DND-41 (cell line): ENCODE results near the gene SLC12A5.

Experiments used
- ATAC-seq: fragments of 200-7000 bp; cut with Tn5 transposase; 3 replicates; pipeline ENCODE4 v1.9.1; 2021; ENCODE audit warnings: low read depth; ENCODE audit not compliant: insufficient read depth
- DNase-seq: peaks from one replicate; pipeline ENCODE4 v3.0.0-alpha.2; 2020
- H2AFZ ChIP-seq: 2 replicates; pipeline ENCODE4 v1.6.0; 2012; ENCODE audit warnings: low read depth, low read length
- H3K27ac ChIP-seq: 2 replicates; pipeline ENCODE4 v1.5.1; 2012; ENCODE audit warnings: low read length, inconsistent platforms
- H3K27me3 ChIP-seq: fragments of 200-600 bp; sonication (generic); 2 replicates; pipeline ENCODE4 v1.6.0; 2012; ENCODE audit warnings: low read length, mild to moderate bottlenecking, inconsistent platforms; ENCODE audit not compliant: insufficient read depth, poor library complexity
- H3K36me3 ChIP-seq: 2 replicates; pipeline ENCODE4 v1.5.1; 2012; ENCODE audit warnings: low read length, inconsistent platforms; ENCODE audit not compliant: insufficient read depth
- H3K4me1 ChIP-seq: 2 replicates; pipeline ENCODE4 v1.5.1; 2012; ENCODE audit warnings: mild to moderate bottlenecking, low read length; ENCODE audit not compliant: insufficient read depth
- H3K4me2 ChIP-seq: 2 replicates; pipeline ENCODE4 v1.6.0; 2012; ENCODE audit warnings: mild to moderate bottlenecking, moderate library complexity, low read length, inconsistent platforms; ENCODE audit not compliant: insufficient read depth
- H3K4me3 ChIP-seq, 2 experiments: fragments of 200-600 bp in 1 of 2; shearing (Covaris generic) in 1 of 2; 2 replicates each; pipeline ENCODE4 v1.5.1; 2012 to 2016; ENCODE audit warnings: inconsistent platforms in 2 of 2, low read length in 2 of 2, mild to moderate bottlenecking in 2 of 2, low read depth in 1 of 2, moderate library complexity in 1 of 2
- H3K79me2 ChIP-seq: 2 replicates; pipeline ENCODE4 v1.6.0; 2012; ENCODE audit warnings: low read length, inconsistent platforms; ENCODE audit not compliant: insufficient read depth
- H3K9ac ChIP-seq: 2 replicates; pipeline ENCODE4 v1.6.0; 2012; ENCODE audit warnings: low read depth, mild to moderate bottlenecking, inconsistent platforms, low read length, moderate library complexity
- H3K9me3 ChIP-seq: 2 replicates; pipeline ENCODE4 v1.5.1; 2012; ENCODE audit warnings: low read length, moderate library complexity, mild to moderate bottlenecking, inconsistent platforms; ENCODE audit not compliant: insufficient read depth, severe bottlenecking
- H4K20me1 ChIP-seq: 2 replicates; pipeline ENCODE4 v1.6.0; 2012; ENCODE audit warnings: low read length; ENCODE audit not compliant: insufficient read depth
- EZH2 ChIP-seq: IDR thresholded peaks from 3 replicates; pipeline ENCODE4 v1.6.1; 2012; ENCODE audit warnings: borderline replicate concordance, low read depth, mild to moderate bottlenecking, moderate library complexity, low read length, inconsistent platforms; ENCODE audit not compliant: severe bottlenecking
- TF ChIP-seq, protein P1 (sequence below): IDR thresholded peaks from 2 replicates; pipeline ENCODE4 v1.5.1; 2012; ENCODE audit warnings: borderline replicate concordance, low read length, moderate library complexity, mild to moderate bottlenecking; ENCODE audit not compliant: poor library complexity, severe bottlenecking; ENCODE audit errors: extremely low read depth

SLC12A5 gene

DNA sequence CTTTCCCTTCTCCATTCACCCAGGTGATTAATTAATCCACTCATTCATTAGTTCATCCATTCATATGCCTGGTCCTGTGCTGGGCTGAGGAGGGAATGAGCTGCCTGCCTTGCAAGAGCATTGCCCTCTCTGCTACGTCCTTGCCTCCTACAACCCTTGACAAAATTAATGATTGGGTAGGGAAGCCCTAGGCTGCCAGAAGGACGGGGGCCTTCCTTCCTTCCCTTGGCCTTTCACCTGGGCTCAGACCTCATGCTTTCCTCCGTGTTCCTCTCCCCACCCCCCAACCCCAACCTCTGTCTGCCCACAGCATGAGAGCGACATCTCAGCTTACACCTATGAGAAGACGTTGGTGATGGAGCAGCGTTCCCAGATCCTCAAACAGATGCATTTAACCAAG lies 25.6 kb downstream of the SLC12A5 start:
- no peak overlapping the region for H3K4me2 ChIP-seq
- no peak overlapping the region for H3K27ac ChIP-seq
- TF ChIP-seq, protein P1, sequence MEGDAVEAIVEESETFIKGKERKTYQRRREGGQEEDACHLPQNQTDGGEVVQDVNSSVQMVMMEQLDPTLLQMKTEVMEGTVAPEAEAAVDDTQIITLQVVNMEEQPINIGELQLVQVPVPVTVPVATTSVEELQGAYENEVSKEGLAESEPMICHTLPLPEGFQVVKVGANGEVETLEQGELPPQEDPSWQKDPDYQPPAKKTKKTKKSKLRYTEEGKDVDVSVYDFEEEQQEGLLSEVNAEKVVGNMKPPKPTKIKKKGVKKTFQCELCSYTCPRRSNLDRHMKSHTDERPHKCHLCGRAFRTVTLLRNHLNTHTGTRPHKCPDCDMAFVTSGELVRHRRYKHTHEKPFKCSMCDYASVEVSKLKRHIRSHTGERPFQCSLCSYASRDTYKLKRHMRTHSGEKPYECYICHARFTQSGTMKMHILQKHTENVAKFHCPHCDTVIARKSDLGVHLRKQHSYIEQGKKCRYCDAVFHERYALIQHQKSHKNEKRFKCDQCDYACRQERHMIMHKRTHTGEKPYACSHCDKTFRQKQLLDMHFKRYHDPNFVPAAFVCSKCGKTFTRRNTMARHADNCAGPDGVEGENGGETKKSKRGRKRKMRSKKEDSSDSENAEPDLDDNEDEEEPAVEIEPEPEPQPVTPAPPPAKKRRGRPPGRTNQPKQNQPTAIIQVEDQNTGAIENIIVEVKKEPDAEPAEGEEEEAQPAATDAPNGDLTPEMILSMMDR, result no peak
- no peak for TF ChIP-seq EZH2
- DNase-seq (no peak), ATAC-seq (no peak)
- no peaks in the 10 kb centered on the region for H3K4me1 ChIP-seq
- H3K36me3 ChIP-seq, result peaks cover 6% of the 10 kb centered on the region; the same call in 1 of the 2 replicates
- no peak overlapping the region for H2AFZ ChIP-seq
- H3K79me2 ChIP-seq, result no peaks in the 10 kb centered on the region
- no peak overlapping the region for H3K9ac ChIP-seq
- peaks cover 59% of the 10 kb centered on the region for H4K20me1 ChIP-seq
- H3K9me3 ChIP-seq, result no peaks in the 10 kb centered on the region
- H3K27me3 ChIP-seq, result no peaks in the 10 kb centered on the region
- H3K4me3 ChIP-seq, result no peak overlapping the region

- Histone ChIP-seq H3K9ac (no peak overlapping the region), H3K27me3 (no peaks in the 10 kb centered on the region), H4K20me1 (peaks cover 64% of the 10 kb centered on the region), H3K9me3 (no peaks in the 10 kb centered on the region), H3K4me1 (peaks cover 1% of the 10 kb centered on the region; the same call in 1 of the 2 replicates), H3K27ac (no peak overlapping the region), H3K36me3 (peaks cover 13% of the 10 kb centered on the region), H2AFZ (no peak overlapping the region), H3K4me2 (no peak overlapping the region), H3K79me2 (no peaks in the 10 kb centered on the region), H3K4me3 (no peak overlapping the region)
- ATAC-seq (no peak), DNase-seq (no peak)
- TF ChIP-seq, protein P1, result no peak
Observed at GRCh38 chr20:46055269-46055668, 26.3 kb downstream of the SLC12A5 start.

GRCh38 chr20:46056027-46056833 lies 27.2 kb downstream of the SLC12A5 start:
- DNase-seq (no peak), ATAC-seq (no peak)
- no peaks in the 10 kb centered on the region for H3K27me3 ChIP-seq
- H3K4me1 ChIP-seq, result peaks cover 11% of the 10 kb centered on the region
- no peak overlapping the region for H3K4me3 ChIP-seq
- H3K9me3 ChIP-seq, result no peaks in the 10 kb centered on the region
- H3K27ac ChIP-seq, result no peak overlapping the region
- TF ChIP-seq, protein P1, result no peak
- no peak for TF ChIP-seq EZH2
- H2AFZ ChIP-seq, result no peak overlapping the region
- H3K36me3 ChIP-seq, result peaks cover 23% of the 10 kb centered on the region
- H4K20me1 ChIP-seq, result peaks cover 68% of the 10 kb centered on the region
- no peaks in the 10 kb centered on the region for H3K79me2 ChIP-seq
- no peak overlapping the region for H3K4me2 ChIP-seq
- H3K9ac ChIP-seq, result no peak overlapping the region
